Type B pancreatic cell (in vitro differentiated cells): ENCODE data around the gene FHOD3. TPM values are rescaled to one million over a fixed set of nuclear protein-coding genes. Genes with fewer than 3 reads are reported as not detected.
A peak's percentile ranks its signal among the peaks of the same experiment; 100 is the strongest.

Experiments used
- DNase-seq: peaks from one replicate; pipeline ENCODE4 v3.0.0; 2021; ENCODE audit warnings: mixed read lengths; ENCODE audit not compliant: unreplicated experiment; ENCODE audit errors: extremely low spot score
- H3K27ac Mint-ChIP-seq: 2 replicates; pipeline ENCODE4 v1.8.0; 2021; ENCODE audit warnings: mild to moderate bottlenecking, mixed read lengths
- H3K27me3 Mint-ChIP-seq: 2 replicates; pipeline ENCODE4 v1.8.0; 2021; ENCODE audit warnings: mixed read lengths
- H3K36me3 Mint-ChIP-seq: 2 replicates; pipeline ENCODE4 v1.8.0; 2021; ENCODE audit warnings: mixed read lengths
- H3K4me1 Mint-ChIP-seq: one replicate; pipeline ENCODE4 v1.8.0; 2021; ENCODE audit warnings: mixed read lengths; ENCODE audit not compliant: unreplicated experiment
- H3K4me3 Mint-ChIP-seq: 2 replicates; pipeline ENCODE4 v1.8.0; 2021; ENCODE audit warnings: mild to moderate bottlenecking, mixed read lengths
- H3K9me3 Mint-ChIP-seq: 2 replicates; pipeline ENCODE4 v1.8.0; 2021; ENCODE audit warnings: mixed read lengths
- CTCF ChIP-seq: fragments of 200-600 bp; sonication (generic); conservative IDR thresholded peaks from 2 replicates; pipeline ENCODE4 v1.5.0; 2021; ENCODE audit warnings: antibody characterized with exemption, mild to moderate bottlenecking
- total RNA-seq: library from RNA; stranded (reverse); gene quantifications from 2 replicates; pipeline ENCODE4 v1.2.1, GENCODE V29; 2021; ENCODE audit warnings: low replicate concordance

Gene FHOD3
- total RNA-seq, 1 donor from 2014 or later = 5.3 TPM

DNA sequence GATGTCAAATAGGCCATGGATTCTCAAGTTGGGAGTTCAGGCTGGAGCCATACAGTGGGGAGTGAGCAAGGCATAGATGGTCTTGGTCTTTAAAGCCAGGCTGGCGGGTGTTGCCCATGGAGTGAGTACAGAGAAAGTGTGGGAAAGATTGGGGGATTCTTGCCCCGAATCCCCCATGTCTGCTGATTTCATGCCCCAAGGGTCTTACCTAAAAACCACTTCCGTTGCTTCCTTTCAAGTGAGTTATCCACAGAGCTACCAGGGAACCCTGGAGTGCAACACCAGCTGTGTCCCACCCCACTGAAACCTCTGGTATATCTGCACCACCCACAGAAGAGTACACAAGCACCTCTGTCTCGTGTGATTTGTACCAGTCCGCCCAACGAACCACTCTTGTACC, 31.4 kb downstream of the FHOD3 start:
- Mint-ChIP-seq H3K27me3 (no peaks in the 10 kb centered on the region), H3K4me3 (no peak overlapping the region), H3K27ac (no peak overlapping the region), H3K9me3 (no peaks in the 10 kb centered on the region), H3K36me3 (no peaks in the 10 kb centered on the region), H3K4me1 (peaks cover 8% of the 10 kb centered on the region)
- peak; percentile 27 for DNase-seq
- no peak for TF ChIP-seq CTCF

DNA sequence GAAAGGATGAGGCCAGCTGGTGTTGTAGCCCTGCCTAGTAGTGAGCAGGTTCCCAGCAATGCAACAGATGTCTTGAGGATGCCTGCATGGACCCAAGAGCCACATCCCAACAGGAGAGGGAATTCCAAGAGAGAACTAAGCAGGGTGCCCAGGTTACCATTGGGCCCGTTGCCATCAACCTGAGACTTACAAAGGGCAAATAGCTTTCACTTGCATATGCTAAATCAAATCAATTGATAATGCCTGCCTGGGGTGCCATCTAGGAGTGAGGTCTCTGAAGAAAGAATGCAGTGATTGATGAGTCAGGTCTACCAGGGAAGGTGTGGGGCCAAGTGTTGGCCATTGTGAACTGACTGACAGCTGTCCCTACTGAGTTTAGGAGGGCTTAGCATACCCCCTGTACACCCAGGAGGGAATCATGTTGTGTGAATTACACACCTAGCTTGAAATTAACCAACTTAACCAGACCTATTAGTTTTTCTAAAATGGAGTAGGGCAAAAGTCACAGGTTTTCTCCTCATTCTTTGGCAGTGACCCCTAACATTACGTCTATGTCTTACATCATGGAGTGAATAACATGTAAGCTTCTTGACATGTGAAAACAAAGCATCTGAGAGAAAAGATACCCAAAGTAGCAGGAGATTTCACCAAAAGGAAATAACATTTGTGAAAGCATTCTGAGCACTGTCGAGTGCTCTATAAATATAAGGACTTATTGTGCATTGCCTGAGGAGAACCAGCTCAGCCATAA, 32.3 kb downstream of the FHOD3 start:
- peaks cover 8% of the 10 kb centered on the region for H3K4me1 Mint-ChIP-seq

GRCh38 chr18:36330435-36331052, 33.0 kb downstream of the FHOD3 start:
- Mint-ChIP-seq H3K36me3 (no peaks in the 10 kb centered on the region), H3K4me3 (no peak overlapping the region), H3K9me3 (no peaks in the 10 kb centered on the region), H3K4me1 (peaks cover 8% of the 10 kb centered on the region), H3K27me3 (no peaks in the 10 kb centered on the region), H3K27ac (no peak overlapping the region)
- DNase-seq = peak; percentile 49
- no peak for TF ChIP-seq CTCF

More for the DNA sequence above, 32.3 kb downstream of the FHOD3 start:
- no peak for TF ChIP-seq CTCF
- H3K36me3 Mint-ChIP-seq = no peaks in the 10 kb centered on the region
- H3K27ac Mint-ChIP-seq = no peak overlapping the region
- H3K4me3 Mint-ChIP-seq = no peak overlapping the region
- H3K9me3 Mint-ChIP-seq = no peaks in the 10 kb centered on the region
- peak; percentile 29 for DNase-seq
- H3K27me3 Mint-ChIP-seq = no peaks in the 10 kb centered on the region

DNA sequence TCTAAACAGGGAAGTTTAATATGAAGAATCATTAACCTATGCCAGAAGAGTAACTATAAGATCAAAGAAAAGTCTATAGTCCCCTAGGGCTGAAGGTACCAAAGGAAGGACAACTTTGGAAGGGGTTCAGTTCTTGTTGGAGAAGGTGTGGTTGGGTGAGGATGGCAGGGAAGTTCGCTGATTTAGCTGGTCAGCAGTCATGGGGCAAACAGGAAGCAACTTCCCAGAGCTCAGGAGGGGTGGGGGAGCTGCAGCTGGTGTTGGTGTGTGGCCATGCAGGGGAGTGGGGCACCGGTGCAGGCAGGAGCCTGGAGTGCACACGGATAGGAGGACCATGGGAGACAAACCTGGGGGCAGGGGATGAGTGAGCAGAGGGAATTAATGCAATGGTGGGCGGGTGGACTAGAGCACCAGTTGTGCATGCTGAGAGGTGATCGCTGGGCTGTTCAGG, 34.0 kb downstream of the FHOD3 start:
- TF ChIP-seq CTCF = no peak
- Mint-ChIP-seq H3K9me3 (no peaks in the 10 kb centered on the region), H3K36me3 (no peaks in the 10 kb centered on the region), H3K4me1 (peaks cover 8% of the 10 kb centered on the region), H3K27me3 (no peaks in the 10 kb centered on the region), H3K4me3 (no peak overlapping the region), H3K27ac (no peak overlapping the region)
- DNase-seq = peak; percentile 53

- H3K9me3 Mint-ChIP-seq = no peaks in the 10 kb centered on the region
- H3K4me3 Mint-ChIP-seq = no peak overlapping the region
- DNase-seq = no peak
- no peaks in the 10 kb centered on the region for H3K27me3 Mint-ChIP-seq
- no peaks in the 10 kb centered on the region for H3K36me3 Mint-ChIP-seq
- no peak for TF ChIP-seq CTCF
- peaks cover 18% of the 10 kb centered on the region for H3K4me1 Mint-ChIP-seq
- no peak overlapping the region for H3K27ac Mint-ChIP-seq
These were observed 35.9 kb downstream of the FHOD3 start for GRCh38 chr18:36333414-36333813.
